H9 (cell line): ENCODE results near the gene FUZ. TPM values are rescaled to one million over a fixed set of nuclear protein-coding genes. Genes with fewer than 3 reads are reported as not detected.
A peak's percentile ranks its signal among the peaks of the same experiment; 100 is the strongest.

Experiments used
- DNase-seq: peaks from one replicate; pipeline ENCODE4 v3.0.0-alpha.2; 2017
- H2AFZ ChIP-seq: one replicate; pipeline ENCODE4 v1.6.1; 2013; ENCODE audit warnings: mild to moderate bottlenecking, low read length, control low read depth, moderate library complexity
- H2AK5ac ChIP-seq: 2 replicates; pipeline ENCODE4 v1.6.1; 2013; ENCODE audit warnings: low read length, control low read depth, mixed read lengths; ENCODE audit not compliant: insufficient read length
- H2BK120ac ChIP-seq: one replicate; pipeline ENCODE4 v1.6.1; 2013; ENCODE audit warnings: low read depth, mild to moderate bottlenecking, low read length, control low read depth, inconsistent platforms; ENCODE audit not compliant: poor library complexity, severe bottlenecking
- H2BK12ac ChIP-seq: 2 replicates; pipeline ENCODE4 v1.6.1; 2013; ENCODE audit warnings: low read length, control low read depth, mixed read lengths, low read depth; ENCODE audit not compliant: insufficient read length
- H2BK15ac ChIP-seq: 2 replicates; pipeline ENCODE4 v1.6.1; 2013; ENCODE audit warnings: low read depth, low read length, control low read depth
- H2BK20ac ChIP-seq: one replicate; pipeline ENCODE4 v1.6.1; 2013; ENCODE audit warnings: low read depth, mild to moderate bottlenecking, low read length, control low read depth, inconsistent platforms; ENCODE audit not compliant: poor library complexity, severe bottlenecking
- H2BK5ac ChIP-seq: 2 replicates; pipeline ENCODE4 v1.6.1; 2013; ENCODE audit warnings: low read length, control low read depth, mixed read lengths; ENCODE audit not compliant: insufficient read length
- H3K14ac ChIP-seq: 2 replicates; pipeline ENCODE4 v1.6.1; 2013; ENCODE audit warnings: low read length, control low read depth; ENCODE audit not compliant: insufficient read depth
- H3K18ac ChIP-seq: 2 replicates; pipeline ENCODE4 v1.6.1; 2013; ENCODE audit warnings: low read depth, mild to moderate bottlenecking, mixed read lengths, low read length, control low read depth; ENCODE audit not compliant: insufficient read length
- H3K23ac ChIP-seq: 2 replicates; pipeline ENCODE4 v1.6.1; 2013; ENCODE audit warnings: low read length, control low read depth, mixed read lengths, low read depth; ENCODE audit not compliant: insufficient read length
- H3K23me2 ChIP-seq: 2 replicates; pipeline ENCODE4 v1.6.1; 2013; ENCODE audit warnings: low read depth, mild to moderate bottlenecking, mixed read lengths, low read length, control low read depth; ENCODE audit not compliant: insufficient read length, poor library complexity, severe bottlenecking
- H3K27ac ChIP-seq: 2 replicates; pipeline ENCODE4 v1.5.1; 2013; ENCODE audit warnings: low read length, control low read depth, mixed read lengths, low read depth; ENCODE audit not compliant: insufficient read length
- H3K27me3 ChIP-seq: 2 replicates; pipeline ENCODE4 v1.6.1; 2013; ENCODE audit warnings: low read length, control low read depth, inconsistent platforms; ENCODE audit not compliant: insufficient read depth
- H3K4ac ChIP-seq: 2 replicates; pipeline ENCODE4 v1.6.1; 2013; ENCODE audit warnings: low read depth, mild to moderate bottlenecking, control low read depth, inconsistent platforms, low read length, moderate library complexity
- H3K4me1 ChIP-seq: 2 replicates; pipeline ENCODE4 v1.6.1; 2013; ENCODE audit warnings: low read length, control low read depth, inconsistent platforms; ENCODE audit not compliant: insufficient read depth
- H3K4me2 ChIP-seq: 2 replicates; pipeline ENCODE4 v1.6.1; 2013; ENCODE audit warnings: low read length, control low read depth, mixed read lengths; ENCODE audit not compliant: insufficient read length, insufficient read depth
- H3K56ac ChIP-seq: 2 replicates; pipeline ENCODE4 v1.6.1; 2013; ENCODE audit warnings: low read depth, mild to moderate bottlenecking, mixed read lengths, low read length, control low read depth; ENCODE audit not compliant: insufficient read length
- H3K79me1 ChIP-seq: 2 replicates; pipeline ENCODE4 v1.6.1; 2013; ENCODE audit warnings: low read depth, mild to moderate bottlenecking, moderate library complexity, low read length, control low read depth, inconsistent platforms; ENCODE audit not compliant: insufficient read depth, poor library complexity, severe bottlenecking
- H3K79me2 ChIP-seq: 2 replicates; pipeline ENCODE4 v1.6.1; 2013; ENCODE audit warnings: low read length, control low read depth, inconsistent platforms; ENCODE audit not compliant: insufficient read depth
- H3K9ac ChIP-seq: 2 replicates; pipeline ENCODE4 v1.6.1; 2013; ENCODE audit warnings: low read length, control low read depth, mixed read lengths; ENCODE audit not compliant: insufficient read length; ENCODE audit errors: extremely low read depth
- H3K9me3 ChIP-seq: one replicate; pipeline ENCODE4 v1.6.1; 2013; ENCODE audit warnings: low read depth, low read length, inconsistent platforms; ENCODE audit not compliant: control insufficient read depth
- H3T11ph ChIP-seq: one replicate; pipeline ENCODE4 v1.6.1; 2013; ENCODE audit warnings: mild to moderate bottlenecking, low read length, control low read depth, inconsistent platforms
- H4K20me1 ChIP-seq: one replicate; pipeline ENCODE4 v1.6.1; 2013; ENCODE audit not compliant: control insufficient read depth, insufficient read length, insufficient read depth
- H4K5ac ChIP-seq: 2 replicates; pipeline ENCODE4 v1.6.1; 2013; ENCODE audit warnings: low read depth, mild to moderate bottlenecking, mixed read lengths, low read length, control low read depth; ENCODE audit not compliant: insufficient read length
- H4K8ac ChIP-seq: replicated peaks from 2 replicates; pipeline ENCODE4 v1.6.1; 2013; ENCODE audit warnings: low read length, control low read depth, mixed read lengths, low read depth; ENCODE audit not compliant: insufficient read length
- H4K91ac ChIP-seq: 2 replicates; pipeline ENCODE4 v1.6.1; 2013; ENCODE audit warnings: low read depth, mild to moderate bottlenecking, moderate library complexity, mixed read lengths, low read length, control low read depth; ENCODE audit not compliant: insufficient read length
- H3K27ac Mint-ChIP-seq, 3 experiments: 2 replicates in 2 of 3; 3 replicates in 1 of 3; pipeline ENCODE4 v1.8.0; 2020 to 2021; ENCODE audit warnings: mixed read lengths in 3 of 3, mild to moderate bottlenecking in 1 of 3, moderate library complexity in 1 of 3
- H3K27me3 Mint-ChIP-seq: 2 replicates; pipeline ENCODE4 v1.8.0; 2021; ENCODE audit warnings: low read depth, mild to moderate bottlenecking, moderate library complexity, mixed read lengths
- H3K36me3 Mint-ChIP-seq, 3 experiments: 2 replicates in 2 of 3; 3 replicates in 1 of 3; pipeline ENCODE4 v1.8.0; 2020 to 2021; ENCODE audit warnings: low read depth in 3 of 3, mixed read lengths in 3 of 3; ENCODE audit not compliant: insufficient read depth in 1 of 3
- H3K4me1 Mint-ChIP-seq, 2 experiments: 2 replicates each; pipeline ENCODE4 v1.8.0; 2020; ENCODE audit warnings: mixed read lengths in 2 of 2
- H3K4me3 Mint-ChIP-seq, 2 experiments: 2 replicates in 1 of 2; 3 replicates in 1 of 2; pipeline ENCODE4 v1.8.0; 2020 to 2021; ENCODE audit warnings: mild to moderate bottlenecking in 2 of 2, mixed read lengths in 2 of 2, moderate library complexity in 1 of 2
- H3K9me3 Mint-ChIP-seq, 2 experiments: 2 replicates in 1 of 2; 3 replicates in 1 of 2; pipeline ENCODE4 v1.8.0; 2020; ENCODE audit warnings: mild to moderate bottlenecking in 2 of 2, mixed read lengths in 2 of 2, moderate library complexity in 1 of 2
- WGBS: extraction: QIAGEN DNeasy Blood & Tissue Kit; methylation state at CpG from one replicate; pipeline ENCODE4 v1.1.7; 2013; ENCODE audit warnings: missing lambda C conversion rate, low lambda C conversion rate, mixed read lengths; ENCODE audit not compliant: insufficient read length; ENCODE audit errors: extremely low coverage; 5-methylcytosine and 5-hydroxymethylcytosine counted together
- total RNA-seq: library from RNA; stranded (reverse); gene quantifications from 2 replicates; pipeline ENCODE4 v1.2.1, GENCODE V29; 2021
- TF ChIP-seq, protein P1 (sequence below): fragments of 200-600 bp; sonication (generic); conservative IDR thresholded peaks from 3 replicates; pipeline ENCODE4 v1.8.0; 2021; ENCODE audit warnings: antibody characterized with exemption, mild to moderate bottlenecking

The FUZ gene
- total RNA-seq, 1 experiment from 2014 or later: 25.1 TPM

DNA sequence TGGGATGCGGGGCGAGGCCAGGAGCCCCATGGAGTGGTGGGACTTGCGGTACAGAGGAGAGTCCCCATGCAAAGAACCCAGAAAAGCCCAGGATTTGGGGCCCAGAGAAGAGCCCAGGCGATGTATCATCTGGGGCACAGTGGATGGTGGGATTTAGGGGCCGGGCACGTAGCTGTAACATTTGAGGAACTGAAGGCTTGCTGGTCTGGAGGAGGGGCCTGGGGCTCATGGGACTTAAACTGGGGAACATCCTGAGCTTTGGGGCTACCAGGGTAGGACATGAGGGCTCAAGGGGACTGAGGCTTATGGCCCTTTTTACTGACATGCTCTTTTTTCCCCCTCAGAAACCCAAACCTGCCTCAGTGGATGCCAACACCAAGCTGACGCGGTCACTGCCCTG, 18.5 kb upstream of the FUZ start:
- Mint-ChIP-seq H3K4me3 (no peak overlapping the region), H3K27me3 (no peaks in the 10 kb centered on the region), H3K27ac (0 out of 7 replicates have a peak overlapping the region, but pooled peaks of 1 of the 3 experiments have one; percentile 12), H3K9me3 (no peaks in the 10 kb centered on the region), H3K36me3 (peaks cover 21 to 52% (median 45%) of the 10 kb centered on the region in 3 experiments; a peak in 6 of 7 replicates), H3K4me1 (no peaks in the 10 kb centered on the region)
- no peak overlapping the region for H2AK5ac ChIP-seq
- no CpG with 5 or more reads among the region's 8 CpGs for WGBS
- DNase-seq: no peak
- H3K4me1 ChIP-seq: no peaks in the 10 kb centered on the region
- H2BK20ac ChIP-seq: no peak overlapping the region
- no peaks in the 10 kb centered on the region for H3K79me2 ChIP-seq
- no peaks in the 10 kb centered on the region for H3K23me2 ChIP-seq
- no peaks in the 10 kb centered on the region for H3K9me3 ChIP-seq
- H2BK120ac ChIP-seq: no peak overlapping the region
- no peaks in the 10 kb centered on the region for H3K27me3 ChIP-seq
- no peak overlapping the region for H3K27ac ChIP-seq
- no peak overlapping the region for H2AFZ ChIP-seq
- no peaks in the 10 kb centered on the region for H3K79me1 ChIP-seq
- H4K5ac ChIP-seq: no peak overlapping the region
- H2BK15ac ChIP-seq: no peak overlapping the region
- no peak overlapping the region for H3K4me2 ChIP-seq
- H3K4ac ChIP-seq: no peak overlapping the region
- H2BK12ac ChIP-seq: no peak overlapping the region
- H3T11ph ChIP-seq: no peak overlapping the region
- no peak overlapping the region for H3K23ac ChIP-seq
- H4K20me1 ChIP-seq: no peaks in the 10 kb centered on the region
- no peak overlapping the region for H3K9ac ChIP-seq
- no peak overlapping the region for H4K91ac ChIP-seq
- TF ChIP-seq, protein P1, sequence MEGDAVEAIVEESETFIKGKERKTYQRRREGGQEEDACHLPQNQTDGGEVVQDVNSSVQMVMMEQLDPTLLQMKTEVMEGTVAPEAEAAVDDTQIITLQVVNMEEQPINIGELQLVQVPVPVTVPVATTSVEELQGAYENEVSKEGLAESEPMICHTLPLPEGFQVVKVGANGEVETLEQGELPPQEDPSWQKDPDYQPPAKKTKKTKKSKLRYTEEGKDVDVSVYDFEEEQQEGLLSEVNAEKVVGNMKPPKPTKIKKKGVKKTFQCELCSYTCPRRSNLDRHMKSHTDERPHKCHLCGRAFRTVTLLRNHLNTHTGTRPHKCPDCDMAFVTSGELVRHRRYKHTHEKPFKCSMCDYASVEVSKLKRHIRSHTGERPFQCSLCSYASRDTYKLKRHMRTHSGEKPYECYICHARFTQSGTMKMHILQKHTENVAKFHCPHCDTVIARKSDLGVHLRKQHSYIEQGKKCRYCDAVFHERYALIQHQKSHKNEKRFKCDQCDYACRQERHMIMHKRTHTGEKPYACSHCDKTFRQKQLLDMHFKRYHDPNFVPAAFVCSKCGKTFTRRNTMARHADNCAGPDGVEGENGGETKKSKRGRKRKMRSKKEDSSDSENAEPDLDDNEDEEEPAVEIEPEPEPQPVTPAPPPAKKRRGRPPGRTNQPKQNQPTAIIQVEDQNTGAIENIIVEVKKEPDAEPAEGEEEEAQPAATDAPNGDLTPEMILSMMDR: no peak
- no peak overlapping the region for H4K8ac ChIP-seq
- H2BK5ac ChIP-seq: no peak overlapping the region
- H3K56ac ChIP-seq: no peak overlapping the region
- no peak overlapping the region for H3K14ac ChIP-seq
- H3K18ac ChIP-seq: no peak overlapping the region
